CD8-positive, alpha-beta memory T cell (primary cell): ENCODE results near the gene AGAP1. TPM values are rescaled to one million over a fixed set of nuclear protein-coding genes. Genes with fewer than 3 reads are reported as not detected.

Experiments
- CTCF ChIA-PET: fragments of 350-600 bp; sonication (Branson Sonifier 250); formaldehyde crosslinking; loops from one replicate; lab custom pipeline; 2021; ENCODE audit warnings: antibody characterized with exemption; lab: Charles Lee
- POLR2A ChIA-PET: fragments of 350-600 bp; sonication (Branson Sonifier 250); formaldehyde crosslinking; loops from one replicate; lab custom pipeline; 2021; ENCODE audit warnings: antibody characterized with exemption; lab: Charles Lee
- DNase-seq, 5 donors: peaks; one replicate each; pipeline versions ENCODE4 v3.0.0 to v3.0.0-alpha.2; 2020 to 2022; ENCODE audit warnings: mixed read lengths in 1 of 5
- H3K27ac ChIP-seq: one replicate; pipeline ENCODE4 v1.7.0; 2013; ENCODE audit warnings: low read depth, mild to moderate bottlenecking, low read length, moderate library complexity
- H3K27me3 ChIP-seq: 2 replicates; pipeline ENCODE4 v1.7.0; 2013; ENCODE audit warnings: low read length, mild to moderate bottlenecking; ENCODE audit not compliant: insufficient read depth, poor library complexity, severe bottlenecking
- H3K36me3 ChIP-seq: 2 replicates; pipeline ENCODE4 v1.7.0; 2013; ENCODE audit warnings: mild to moderate bottlenecking, low read length, moderate library complexity; ENCODE audit not compliant: insufficient read depth
- H3K4me1 ChIP-seq: 2 replicates; pipeline ENCODE4 v1.7.0; 2013; ENCODE audit warnings: mild to moderate bottlenecking, low read length, moderate library complexity; ENCODE audit not compliant: insufficient read depth
- H3K4me3 ChIP-seq: 2 replicates; pipeline ENCODE4 v1.7.0; 2013; ENCODE audit warnings: mild to moderate bottlenecking, low read length
- H3K9me3 ChIP-seq: 2 replicates; pipeline ENCODE4 v1.7.0; 2013; ENCODE audit warnings: mild to moderate bottlenecking, low read length
- H3K27ac Mint-ChIP-seq, 8 donors: one replicate each; pipeline ENCODE4 v1.8.0; 2020 to 2021; ENCODE audit warnings: mixed read lengths in 8 of 8, mild to moderate bottlenecking in 6 of 8, inconsistent platforms in 3 of 8, moderate library complexity in 3 of 8
- H3K27me3 Mint-ChIP-seq, 2 donors: one replicate each; pipeline ENCODE4 v1.8.0; 2020 to 2021; ENCODE audit warnings: mixed read lengths in 2 of 2, mild to moderate bottlenecking in 1 of 2, moderate library complexity in 1 of 2
- H3K36me3 Mint-ChIP-seq, 3 donors: one replicate each; pipeline ENCODE4 v1.8.0; 2020 to 2021; ENCODE audit warnings: mixed read lengths in 3 of 3, inconsistent platforms in 1 of 3, mild to moderate bottlenecking in 1 of 3
- H3K4me1 Mint-ChIP-seq, 3 donors: one replicate each; pipeline ENCODE4 v1.8.0; 2020 to 2021; ENCODE audit warnings: mixed read lengths in 3 of 3, inconsistent platforms in 1 of 3, mild to moderate bottlenecking in 1 of 3
- H3K4me3 Mint-ChIP-seq, 7 donors: one replicate each; pipeline ENCODE4 v1.8.0; 2020 to 2021; ENCODE audit warnings: mixed read lengths in 7 of 7, mild to moderate bottlenecking in 6 of 7, moderate library complexity in 4 of 7, inconsistent platforms in 2 of 7
- H3K9me3 Mint-ChIP-seq, 5 donors: one replicate each; pipeline ENCODE4 v1.8.0; 2020 to 2022; ENCODE audit warnings: mixed read lengths in 5 of 5, mild to moderate bottlenecking in 3 of 5, moderate library complexity in 2 of 5, inconsistent platforms in 1 of 5
- polyA plus RNA-seq: library from polyadenylated mRNA; unstranded; fragments of 300-500 nt; fragmentation: Illumina TruSeq; gene quantifications from one replicate; pipeline ENCODE4 v1.2.3, GENCODE V29; 2021
- total RNA-seq, 2 experiments: library from RNA; stranded (reverse); gene quantifications; one replicate each; pipeline ENCODE4 v1.2.3, GENCODE V29; 2021

The AGAP1 gene
- total and polyA plus RNA-seq, 3 experiments from 2014 or later, result 1.2 to 3.3 (median 2.7) TPM

- POLR2A ChIA-PET, result no interaction called here
These were observed 684.4 kb downstream of the AGAP1 start for GRCh38 chr2:236177967-236178889.

GRCh38 chr2:236178890-236179235 lies 685.0 kb downstream of the AGAP1 start:
- no peak overlapping the region for H3K27ac ChIP-seq
- H3K27me3 ChIP-seq, result peaks cover 16% of the 10 kb centered on the region
- ChIA-PET POLR2A (no interaction called here), CTCF (interaction anchor here (1.0 to 1.4 kb wide), 2 partner anchors 11 to 400 kb away, joined by 4 read pairs; partner anchors contain the start of gene GBX2)
- Mint-ChIP-seq H3K27me3 (peaks cover 54 to 80% of the 10 kb centered on the region in 2 donors), H3K4me3 (peak overlapping the region in 2 of 7 donors; percentile 23 to 49), H3K36me3 (no peaks in the 10 kb centered on the region), H3K9me3 (peaks cover 0 to 5% (median 0%) of the 10 kb centered on the region in 5 donors), H3K27ac (no peak overlapping the region), H3K4me1 (peaks cover 6 to 15% (median 13%) of the 10 kb centered on the region in 3 donors)
- H3K36me3 ChIP-seq, result no peaks in the 10 kb centered on the region
- DNase-seq, result no peak
- H3K4me3 ChIP-seq, result no peak overlapping the region
- H3K9me3 ChIP-seq, result no peaks in the 10 kb centered on the region
- H3K4me1 ChIP-seq, result no peaks in the 10 kb centered on the region

More at GRCh38 chr2:236177967-236178889, 684.4 kb downstream of the AGAP1 start:
- CTCF ChIA-PET, result interaction anchor here (1.0 to 1.4 kb wide), 2 partner anchors 10 to 399 kb away, joined by 4 read pairs; partner anchors contain the start of gene GBX2
- Mint-ChIP-seq H3K27ac (no peak overlapping the region), H3K4me1 (peaks cover 6 to 15% (median 13%) of the 10 kb centered on the region in 3 donors), H3K36me3 (no peaks in the 10 kb centered on the region), H3K27me3 (peaks cover 51 to 78% of the 10 kb centered on the region in 2 donors), H3K4me3 (peak overlapping the region in 3 of 7 donors; percentile 42 to 63 (median 55)), H3K9me3 (peaks cover 0 to 5% (median 0%) of the 10 kb centered on the region in 5 donors)
- Histone ChIP-seq H3K27me3 (peaks cover 16% of the 10 kb centered on the region), H3K4me3 (no peak overlapping the region), H3K9me3 (no peaks in the 10 kb centered on the region), H3K27ac (no peak overlapping the region), H3K36me3 (no peaks in the 10 kb centered on the region), H3K4me1 (no peaks in the 10 kb centered on the region)
- no peak for DNase-seq

- Histone ChIP-seq H3K4me3 (no peak overlapping the region), H3K36me3 (no peaks in the 10 kb centered on the region), H3K27me3 (peaks cover 16% of the 10 kb centered on the region), H3K4me1 (no peaks in the 10 kb centered on the region), H3K27ac (no peak overlapping the region), H3K9me3 (no peaks in the 10 kb centered on the region)
- H3K36me3 Mint-ChIP-seq, result no peaks in the 10 kb centered on the region
- peaks cover 6 to 15% (median 13%) of the 10 kb centered on the region in 3 donors for H3K4me1 Mint-ChIP-seq
- POLR2A ChIA-PET, result no interaction called here
- H3K27ac Mint-ChIP-seq, result no peak overlapping the region
- peak overlapping the region in 2 of 7 donors; percentile 23 to 49 for H3K4me3 Mint-ChIP-seq
- peaks cover 0 to 5% (median 0%) of the 10 kb centered on the region in 5 donors for H3K9me3 Mint-ChIP-seq
- H3K27me3 Mint-ChIP-seq, result peaks cover 49 to 79% of the 10 kb centered on the region in 2 donors
- CTCF ChIA-PET, result interaction anchor here (1.4 to 1.9 kb wide), 2 partner anchors 10 to 400 kb away, joined by 4 read pairs; no protein-coding TSS in a partner anchor
- DNase-seq, result no peak
These were observed 685.6 kb downstream of the AGAP1 start for GRCh38 chr2:236179236-236180075.

GRCh38 chr2:236180076-236180816 lies 686.4 kb downstream of the AGAP1 start:
- H3K9me3 Mint-ChIP-seq, result peaks cover 0 to 5% (median 0%) of the 10 kb centered on the region in 5 donors
- H3K4me1 Mint-ChIP-seq, result peaks cover 6 to 15% (median 13%) of the 10 kb centered on the region in 3 donors
- ChIA-PET POLR2A (no interaction called here), CTCF (interaction anchor here (1.5 to 1.9 kb wide), 2 partner anchors 11 to 400 kb away, joined by 4 read pairs; no protein-coding TSS in a partner anchor)
- H3K27me3 ChIP-seq, result peaks cover 12% of the 10 kb centered on the region
- no peaks in the 10 kb centered on the region for H3K4me1 ChIP-seq
- H3K36me3 Mint-ChIP-seq, result no peaks in the 10 kb centered on the region
- no peaks in the 10 kb centered on the region for H3K36me3 ChIP-seq
- peaks cover 42 to 78% of the 10 kb centered on the region in 2 donors for H3K27me3 Mint-ChIP-seq
- H3K27ac Mint-ChIP-seq, result no peak overlapping the region
- no peaks in the 10 kb centered on the region for H3K9me3 ChIP-seq
- H3K27ac ChIP-seq, result no peak overlapping the region
- DNase-seq, result no peak
- no peak overlapping the region for H3K4me3 Mint-ChIP-seq
- H3K4me3 ChIP-seq, result no peak overlapping the region

- peaks cover 0 to 5% (median 0%) of the 10 kb centered on the region in 5 donors for H3K9me3 Mint-ChIP-seq
- Histone ChIP-seq H3K36me3 (no peaks in the 10 kb centered on the region), H3K9me3 (no peaks in the 10 kb centered on the region), H3K4me3 (no peak overlapping the region), H3K27me3 (peaks cover 9% of the 10 kb centered on the region), H3K27ac (no peak overlapping the region), H3K4me1 (no peaks in the 10 kb centered on the region)
- H3K4me1 Mint-ChIP-seq, result peaks cover 6 to 15% (median 13%) of the 10 kb centered on the region in 3 donors
- DNase-seq, result no peak
- POLR2A ChIA-PET, result no interaction called here
- H3K4me3 Mint-ChIP-seq, result no peak overlapping the region
- H3K36me3 Mint-ChIP-seq, result no peaks in the 10 kb centered on the region
- peaks cover 38 to 76% of the 10 kb centered on the region in 2 donors for H3K27me3 Mint-ChIP-seq
- CTCF ChIA-PET, result interaction anchor here (1.5 to 1.9 kb wide), 2 partner anchors 11 to 401 kb away, joined by 4 read pairs; no protein-coding TSS in a partner anchor
- H3K27ac Mint-ChIP-seq, result no peak overlapping the region
These were observed 687.1 kb downstream of the AGAP1 start for GRCh38 chr2:236180831-236181453.
